Fibroblast of pulmonary artery (primary cell): ENCODE measurements around the gene NEB.

Source experiments
- DNase-seq: peaks from one replicate; pipeline ENCODE4 v3.0.0-alpha.2; 2010; ENCODE audit warnings: low read depth
- H3K4me3 ChIP-seq: replicated peaks from 2 replicates; pipeline ENCODE4 v1.5.1; 2011; ENCODE audit warnings: low read depth, mild to moderate bottlenecking, control low read depth, low read length, moderate library complexity
- CTCF ChIP-seq: IDR thresholded peaks from 2 replicates; pipeline ENCODE4 v1.5.1; 2011; ENCODE audit warnings: mild to moderate bottlenecking, control low read depth, low read length, inconsistent platforms; ENCODE audit errors: missing control alignments

The NEB gene

GRCh38 chr2:151439127-151439526 is 295.1 kb downstream of the NEB start:
- no peak for TF ChIP-seq CTCF
- DNase-seq, result no peak
- no peak overlapping the region for H3K4me3 ChIP-seq

- DNase-seq, result no peak
- TF ChIP-seq CTCF, result no peak
- H3K4me3 ChIP-seq, result no peak overlapping the region
Measured at GRCh38 chr2:151438506-151438905, 295.8 kb downstream of the NEB start.

GRCh38 chr2:151437630-151438029 is 296.6 kb downstream of the NEB start:
- no peak overlapping the region for H3K4me3 ChIP-seq
- peak; percentile 61 for DNase-seq
- TF ChIP-seq CTCF, result peak; percentile 47
